Stimulated activated CD4-positive, alpha-beta T cell treated with anti-CD3 and anti-CD28 coated beads, Interleukin-12 subunit alpha, Interleukin-12 subunit beta, amount 100 ng/mL, for 24 hours (primary cell): Measurements from ENCODE around the gene IFNA5.

ENCODE experiments used
- DNase-seq, 2 experiments: peaks; one replicate each; pipeline ENCODE4 v3.0.0-alpha.2; 2020; ENCODE audit warnings: low read depth in 2 of 2

Gene IFNA5

GRCh38 chr9:21294364-21294774 lies 10.7 kb downstream of the IFNA5 start:
- DNase-seq: no peak

DNA sequence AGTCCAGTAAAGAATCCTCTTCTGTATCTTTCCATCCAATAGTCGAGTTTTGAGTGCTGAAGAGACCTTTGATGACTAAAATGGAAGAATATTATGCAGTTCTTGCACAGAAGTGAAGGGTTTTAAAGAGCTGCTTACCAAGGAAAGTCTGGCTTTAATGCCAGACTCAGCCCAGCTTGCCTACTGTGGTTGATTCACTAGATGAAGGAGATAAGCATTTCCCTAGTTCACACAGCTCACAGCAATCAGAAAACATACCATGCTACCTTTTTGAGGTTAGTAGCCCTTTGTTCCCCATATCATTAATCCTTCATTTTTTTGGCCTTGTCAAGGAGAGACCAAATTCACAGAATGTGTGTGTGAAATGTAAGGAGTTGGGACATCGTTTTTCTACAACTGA lies 15.3 kb downstream of the IFNA5 start:
- DNase-seq: no peak

- DNase-seq: no peak
Observed at GRCh38 chr9:21287280-21287679, 17.8 kb downstream of the IFNA5 start.

GRCh38 chr9:21286659-21287058 lies 18.5 kb downstream of the IFNA5 start:
- no peak for DNase-seq

- no peak for DNase-seq
Observed at GRCh38 chr9:21286099-21286498, 19.0 kb downstream of the IFNA5 start.

DNA sequence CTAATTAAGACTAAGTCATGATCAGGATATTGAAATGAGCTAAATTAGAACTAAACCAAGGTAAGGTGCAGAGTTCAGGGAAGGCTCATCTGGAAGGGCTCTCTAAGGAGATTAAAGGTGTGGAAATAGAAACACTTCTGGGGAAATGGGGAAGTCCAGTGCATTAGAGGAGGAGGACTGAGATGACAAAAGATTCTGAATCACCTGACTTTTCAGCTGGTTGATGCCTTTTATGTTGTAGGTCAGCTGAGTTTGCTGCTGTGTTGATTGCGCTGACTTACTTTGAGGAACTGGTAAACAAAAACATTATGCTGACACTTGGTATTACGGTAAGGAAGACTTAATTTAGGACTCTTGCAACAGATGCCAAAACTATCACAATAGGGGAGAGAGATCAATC lies 23.8 kb downstream of the IFNA5 start:
- DNase-seq: no peak

- no peak for DNase-seq
Observed at GRCh38 chr9:21268347-21268657, 36.8 kb downstream of the IFNA5 start.

DNA sequence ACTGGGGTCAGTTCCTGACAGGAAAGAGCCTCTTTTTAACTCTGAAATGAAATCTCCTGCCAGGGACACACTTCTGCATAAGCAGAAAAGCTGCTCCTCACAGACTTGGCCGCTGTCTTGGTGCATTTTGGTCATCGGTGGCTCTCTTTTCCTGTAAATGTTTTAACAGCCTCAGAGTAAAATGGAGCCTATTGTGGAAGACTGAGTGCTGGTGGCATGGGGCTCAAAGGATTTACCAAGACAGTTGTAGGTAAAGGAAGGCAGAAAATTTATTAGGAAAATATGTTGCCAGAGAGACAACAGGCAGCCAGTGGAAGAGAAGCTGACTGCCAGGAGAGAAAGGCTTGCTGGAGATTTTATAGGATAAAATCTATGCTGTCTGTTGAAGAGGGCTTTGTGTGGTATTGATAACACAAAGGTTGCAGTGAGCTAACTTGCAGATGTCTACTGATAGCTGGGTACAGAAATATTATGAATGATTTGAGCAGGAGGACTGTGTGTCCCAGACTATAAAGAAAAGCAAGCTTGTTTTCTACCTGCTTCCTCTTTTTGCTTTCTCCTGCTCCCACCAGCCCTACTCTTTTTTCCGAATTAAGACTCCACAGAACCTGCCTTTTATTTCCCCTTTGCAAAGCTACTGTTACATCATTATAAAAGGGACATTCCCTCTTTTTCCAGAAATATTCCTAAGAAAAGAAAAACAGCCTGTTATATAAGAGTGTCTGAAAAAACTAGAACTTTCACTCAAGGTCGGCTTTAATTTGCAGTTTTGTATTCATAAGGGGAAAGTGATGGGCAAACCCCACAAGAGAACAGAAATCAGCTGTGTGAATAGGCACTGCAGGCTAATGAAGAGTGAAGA lies 37.4 kb downstream of the IFNA5 start:
- no peak for DNase-seq

DNA sequence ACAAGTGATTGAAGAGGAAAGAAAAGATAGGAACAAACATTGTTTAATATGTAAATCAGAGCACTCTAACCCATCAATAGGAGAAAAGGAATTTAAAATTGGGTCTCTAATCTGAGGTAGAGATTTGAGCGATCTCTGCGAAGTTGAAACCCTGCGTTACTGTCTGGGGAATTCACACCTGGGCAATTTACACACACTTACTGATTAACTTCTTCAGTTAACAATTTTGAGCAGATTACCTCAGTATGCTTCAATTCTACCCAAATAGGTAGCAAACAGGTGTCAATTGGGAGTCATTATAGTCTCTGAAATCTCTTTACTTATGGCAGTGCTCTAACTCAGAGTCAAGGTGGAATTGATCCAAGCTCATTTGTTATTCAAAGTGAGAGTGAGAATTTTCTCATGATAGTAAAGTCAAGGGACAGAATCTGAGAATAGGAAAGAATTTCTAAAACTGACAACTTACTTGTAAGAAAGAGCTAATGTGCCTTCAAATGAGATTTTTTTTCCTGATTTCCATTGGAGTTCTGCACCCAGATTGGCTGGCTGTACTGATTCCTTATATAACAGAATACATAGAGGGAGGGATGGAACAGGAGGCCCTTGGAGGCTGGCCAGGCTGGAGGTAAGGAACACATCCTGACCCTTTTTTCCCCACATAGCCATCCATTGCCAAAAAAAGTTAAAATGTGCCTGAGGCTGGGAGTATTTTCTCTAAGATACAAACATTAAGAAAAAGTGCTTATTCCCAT lies 38.2 kb downstream of the IFNA5 start:
- DNase-seq: no peak

- no peak for DNase-seq
Observed at GRCh38 chr9:21265421-21266189, 39.5 kb downstream of the IFNA5 start.

- no peak for DNase-seq
Observed at GRCh38 chr9:21255538-21256212, 49.4 kb downstream of the IFNA5 start.
